Neural cell (in vitro differentiated cells): Measurements from ENCODE around the gene LRBA. TPM values are rescaled to one million over a fixed set of nuclear protein-coding genes. Genes with fewer than 3 reads are reported as not detected.
"Not testable (repeated sequence)": the region's sequence is repeated elsewhere in the genome, so short reads cannot be mapped to it uniquely, and the experiment has no call there.

ENCODE experiments used
- H2AFZ ChIP-seq: fragments of 200-600, 300-800 bp; sonication (generic), shearing (Covaris generic); 2 replicates; pipeline ENCODE4 v1.6.0; 2014; ENCODE audit warnings: low read depth, mild to moderate bottlenecking, antibody characterized with exemption, low read length, moderate library complexity
- H3F3A ChIP-seq: fragments of 200-600 bp; shearing (Covaris generic); 2 replicates; pipeline ENCODE4 v1.6.1; 2016; ENCODE audit warnings: mild to moderate bottlenecking, moderate library complexity, mixed read lengths, antibody characterized with exemption, low read length; ENCODE audit not compliant: insufficient read depth, poor library complexity, severe bottlenecking
- H3K27ac ChIP-seq: fragments of 200-600, 300-800 bp; sonication (generic), shearing (Covaris generic); 2 replicates; pipeline ENCODE4 v1.5.1; 2014; ENCODE audit warnings: mild to moderate bottlenecking, low read length, moderate library complexity
- H3K27me3 ChIP-seq: fragments of 300-800, 200-600 bp; sonication (generic), shearing (Covaris generic); 2 replicates; pipeline ENCODE4 v1.6.0; 2014; ENCODE audit warnings: mild to moderate bottlenecking, low read depth, low read length, moderate library complexity; ENCODE audit not compliant: insufficient read depth
- H3K36me3 ChIP-seq: fragments of 300-800, 200-600 bp; sonication (generic), shearing (Covaris generic); 2 replicates; pipeline ENCODE4 v1.5.1; 2014; ENCODE audit warnings: mild to moderate bottlenecking, antibody characterized with exemption, low read length, moderate library complexity; ENCODE audit not compliant: insufficient read depth
- H3K4me2 ChIP-seq: fragments of 300-800, 200-600 bp; sonication (generic), shearing (Covaris generic); 2 replicates; pipeline ENCODE4 v1.6.0; 2014; ENCODE audit warnings: mild to moderate bottlenecking, low read length
- H3K4me3 ChIP-seq: fragments of 300-800, 200-600 bp; sonication (generic), shearing (Covaris generic); 2 replicates; pipeline ENCODE4 v1.5.1; 2014; ENCODE audit warnings: mild to moderate bottlenecking, low read length, moderate library complexity
- H3K79me2 ChIP-seq: fragments of 200-600 bp; shearing (Covaris generic); replicated peaks from 2 replicates; pipeline ENCODE4 v1.6.0; 2014; ENCODE audit warnings: mild to moderate bottlenecking, low read length, moderate library complexity; ENCODE audit not compliant: insufficient read depth
- H3K9ac ChIP-seq: fragments of 300-800, 200-600 bp; sonication (generic), shearing (Covaris generic); 2 replicates; pipeline ENCODE4 v1.6.1; 2016; ENCODE audit warnings: mild to moderate bottlenecking, low read length, mixed read lengths
- H3K9me2 ChIP-seq: fragments of 200-600 bp; shearing (Covaris generic); 2 replicates; pipeline ENCODE4 v1.6.1; 2016; ENCODE audit warnings: mild to moderate bottlenecking, low read length, mixed read lengths; ENCODE audit not compliant: insufficient read depth
- H3K9me3 ChIP-seq: fragments of 200-600, 300-800 bp; sonication (generic), shearing (Covaris generic); 2 replicates; pipeline ENCODE4 v1.6.1; 2016; ENCODE audit warnings: mild to moderate bottlenecking, mixed run types, low read length, moderate library complexity, mixed read lengths
- H4K20me1 ChIP-seq: fragments of 200-600 bp; shearing (Covaris generic); 2 replicates; pipeline ENCODE4 v1.6.1; 2016; ENCODE audit warnings: mild to moderate bottlenecking, mixed run types; ENCODE audit not compliant: insufficient read depth
- EP300 ChIP-seq: fragments of 450-650 bp; conservative IDR thresholded peaks from 2 replicates; pipeline ENCODE4 v1.6.1; 2014; ENCODE audit warnings: antibody characterized with exemption, mild to moderate bottlenecking, moderate library complexity; ENCODE audit not compliant: poor library complexity, severe bottlenecking
- EZH2 ChIP-seq: fragments of 200-600, 300-800 bp; shearing (Covaris generic), sonication (generic); IDR thresholded peaks from 2 replicates; pipeline ENCODE4 v1.6.1; 2014; ENCODE audit warnings: antibody characterized with exemption, low read length, borderline replicate concordance, mild to moderate bottlenecking; ENCODE audit not compliant: insufficient read depth, poor library complexity, severe bottlenecking
- MXI1 ChIP-seq: fragments of 450-650 bp; conservative IDR thresholded peaks from 2 replicates; pipeline ENCODE4 v1.6.1; 2014; ENCODE audit warnings: antibody characterized with exemption, mild to moderate bottlenecking; ENCODE audit not compliant: poor library complexity, severe bottlenecking
- POLR2AphosphoS5 ChIP-seq: IDR thresholded peaks from 2 replicates; pipeline ENCODE4 v1.6.1; 2012
- RAD21 ChIP-seq: fragments of 450-650 bp; conservative IDR thresholded peaks from 2 replicates; pipeline ENCODE4 v1.6.1; 2014; ENCODE audit warnings: antibody characterized with exemption, mild to moderate bottlenecking, moderate library complexity
- SMC3 ChIP-seq: fragments of 450-650 bp; conservative IDR thresholded peaks from 2 replicates; pipeline ENCODE4 v1.6.1; 2014; ENCODE audit warnings: antibody characterized with exemption, mild to moderate bottlenecking, moderate library complexity; ENCODE audit not compliant: poor library complexity
- TAF1 ChIP-seq: IDR thresholded peaks from 2 replicates; pipeline ENCODE4 v1.6.1; 2012; ENCODE audit warnings: low read depth
- polyA plus RNA-seq: library from polyadenylated mRNA; depleted of rRNA; stranded (reverse); fragments of >200 nt; gene quantifications from 2 replicates; pipeline ENCODE4 v1.2.3, GENCODE V29; 2014
- TF ChIP-seq, protein P1 (sequence below): fragments of 450-650 bp; IDR thresholded peaks from 2 replicates; pipeline ENCODE4 v1.5.1; 2014; ENCODE audit warnings: antibody characterized with exemption, mild to moderate bottlenecking, moderate library complexity; ENCODE audit not compliant: poor library complexity, severe bottlenecking
- TF ChIP-seq, protein P2 (sequence below): IDR thresholded peaks from 2 replicates; pipeline ENCODE4 v1.6.1; 2012; ENCODE audit warnings: borderline replicate concordance

LRBA gene
- polyA plus RNA-seq, 1 donor from 2014 or later: 7.1 TPM

- no peak overlapping the region for H3K9ac ChIP-seq
Observed at GRCh38 chr4:150743564-150744342, 271.3 kb downstream of the LRBA start.

DNA sequence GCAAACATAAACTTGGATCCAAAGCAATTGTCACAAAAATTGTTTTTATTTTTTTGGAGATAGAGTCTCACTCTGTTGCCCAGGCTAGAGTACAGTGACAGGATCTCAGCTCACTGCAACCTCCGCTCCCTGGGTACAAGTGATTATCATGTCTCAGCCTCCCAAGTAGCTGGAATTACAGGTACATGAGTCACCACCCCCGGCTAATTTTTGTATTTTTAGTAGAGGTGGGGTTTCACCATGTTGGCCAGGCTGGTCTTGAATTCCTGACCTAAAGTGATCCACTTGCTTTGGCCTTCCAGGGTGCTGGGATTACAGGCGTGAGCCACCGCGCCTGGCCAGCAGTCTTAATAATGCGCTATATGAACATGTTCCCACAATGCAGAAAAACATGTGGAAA, 272.2 kb downstream of the LRBA start:
- not testable (repeated sequence) for H3K27ac ChIP-seq, H3K79me2 ChIP-seq

More at GRCh38 chr4:150743564-150744342, 271.3 kb downstream of the LRBA start:
- Histone ChIP-seq H3K9me2 (no peaks in the 10 kb centered on the region), H3K4me2 (no peak overlapping the region), H3K27me3 (no peaks in the 10 kb centered on the region), H4K20me1 (no peaks in the 10 kb centered on the region), H3K9me3 (no peaks in the 10 kb centered on the region), H3K4me3 (no peak overlapping the region), H3K79me2 (no peaks in the 10 kb centered on the region), H3K27ac (no peak overlapping the region), H3F3A (no peaks in the 10 kb centered on the region), H2AFZ (no peak overlapping the region), H3K36me3 (no peaks in the 10 kb centered on the region)
- no peak for TF ChIP-seq RAD21
- no peak for TF ChIP-seq EP300
- no peak for TF ChIP-seq MXI1
- TF ChIP-seq POLR2AphosphoS5: no peak
- no peak for TF ChIP-seq TAF1
- TF ChIP-seq, protein P1, sequence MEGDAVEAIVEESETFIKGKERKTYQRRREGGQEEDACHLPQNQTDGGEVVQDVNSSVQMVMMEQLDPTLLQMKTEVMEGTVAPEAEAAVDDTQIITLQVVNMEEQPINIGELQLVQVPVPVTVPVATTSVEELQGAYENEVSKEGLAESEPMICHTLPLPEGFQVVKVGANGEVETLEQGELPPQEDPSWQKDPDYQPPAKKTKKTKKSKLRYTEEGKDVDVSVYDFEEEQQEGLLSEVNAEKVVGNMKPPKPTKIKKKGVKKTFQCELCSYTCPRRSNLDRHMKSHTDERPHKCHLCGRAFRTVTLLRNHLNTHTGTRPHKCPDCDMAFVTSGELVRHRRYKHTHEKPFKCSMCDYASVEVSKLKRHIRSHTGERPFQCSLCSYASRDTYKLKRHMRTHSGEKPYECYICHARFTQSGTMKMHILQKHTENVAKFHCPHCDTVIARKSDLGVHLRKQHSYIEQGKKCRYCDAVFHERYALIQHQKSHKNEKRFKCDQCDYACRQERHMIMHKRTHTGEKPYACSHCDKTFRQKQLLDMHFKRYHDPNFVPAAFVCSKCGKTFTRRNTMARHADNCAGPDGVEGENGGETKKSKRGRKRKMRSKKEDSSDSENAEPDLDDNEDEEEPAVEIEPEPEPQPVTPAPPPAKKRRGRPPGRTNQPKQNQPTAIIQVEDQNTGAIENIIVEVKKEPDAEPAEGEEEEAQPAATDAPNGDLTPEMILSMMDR: no peak
- TF ChIP-seq, protein P2, sequence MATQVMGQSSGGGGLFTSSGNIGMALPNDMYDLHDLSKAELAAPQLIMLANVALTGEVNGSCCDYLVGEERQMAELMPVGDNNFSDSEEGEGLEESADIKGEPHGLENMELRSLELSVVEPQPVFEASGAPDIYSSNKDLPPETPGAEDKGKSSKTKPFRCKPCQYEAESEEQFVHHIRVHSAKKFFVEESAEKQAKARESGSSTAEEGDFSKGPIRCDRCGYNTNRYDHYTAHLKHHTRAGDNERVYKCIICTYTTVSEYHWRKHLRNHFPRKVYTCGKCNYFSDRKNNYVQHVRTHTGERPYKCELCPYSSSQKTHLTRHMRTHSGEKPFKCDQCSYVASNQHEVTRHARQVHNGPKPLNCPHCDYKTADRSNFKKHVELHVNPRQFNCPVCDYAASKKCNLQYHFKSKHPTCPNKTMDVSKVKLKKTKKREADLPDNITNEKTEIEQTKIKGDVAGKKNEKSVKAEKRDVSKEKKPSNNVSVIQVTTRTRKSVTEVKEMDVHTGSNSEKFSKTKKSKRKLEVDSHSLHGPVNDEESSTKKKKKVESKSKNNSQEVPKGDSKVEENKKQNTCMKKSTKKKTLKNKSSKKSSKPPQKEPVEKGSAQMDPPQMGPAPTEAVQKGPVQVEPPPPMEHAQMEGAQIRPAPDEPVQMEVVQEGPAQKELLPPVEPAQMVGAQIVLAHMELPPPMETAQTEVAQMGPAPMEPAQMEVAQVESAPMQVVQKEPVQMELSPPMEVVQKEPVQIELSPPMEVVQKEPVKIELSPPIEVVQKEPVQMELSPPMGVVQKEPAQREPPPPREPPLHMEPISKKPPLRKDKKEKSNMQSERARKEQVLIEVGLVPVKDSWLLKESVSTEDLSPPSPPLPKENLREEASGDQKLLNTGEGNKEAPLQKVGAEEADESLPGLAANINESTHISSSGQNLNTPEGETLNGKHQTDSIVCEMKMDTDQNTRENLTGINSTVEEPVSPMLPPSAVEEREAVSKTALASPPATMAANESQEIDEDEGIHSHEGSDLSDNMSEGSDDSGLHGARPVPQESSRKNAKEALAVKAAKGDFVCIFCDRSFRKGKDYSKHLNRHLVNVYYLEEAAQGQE: no peak
- no peak for TF ChIP-seq EZH2
- no peak for TF ChIP-seq SMC3

More for the DNA sequence above, 272.2 kb downstream of the LRBA start:
- not testable (repeated sequence) for H3K9ac ChIP-seq, H3K9me3 ChIP-seq, H3K27me3 ChIP-seq, H3K4me3 ChIP-seq, H2AFZ ChIP-seq, H4K20me1 ChIP-seq, H3K4me2 ChIP-seq, H3K36me3 ChIP-seq, H3K9me2 ChIP-seq, H3F3A ChIP-seq
